ENCODE results near the gene SLC8A1.

DNA sequence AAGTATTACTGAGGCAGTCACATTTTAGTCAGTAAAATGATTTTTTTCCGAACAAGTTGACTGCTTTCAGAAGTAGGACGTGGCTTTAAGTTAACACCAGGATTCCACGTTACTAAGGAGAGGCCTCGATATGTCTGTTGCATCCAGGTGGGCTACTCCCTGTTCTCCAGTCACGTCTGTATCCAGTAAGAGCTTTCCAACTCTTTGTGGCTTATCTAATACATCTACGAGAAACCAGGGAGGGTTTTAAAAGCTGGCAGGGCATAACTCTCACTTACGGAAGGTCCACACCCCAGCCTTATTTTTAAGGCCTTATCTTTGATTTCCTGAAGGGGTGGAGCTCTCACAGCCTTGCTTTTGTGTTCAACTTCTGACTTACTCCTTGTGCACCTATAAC is 99.2 kb downstream of the SLC8A1 start:
- TF ChIP-seq CTCF (IDR thresholded peaks at IDR 0.05): no peak
- TF ChIP-seq POLR2AphosphoS5 (IDR thresholded peaks at IDR 0.05): no peak
